ENCODE results near the gene JMJD1C. TPM values are rescaled to one million over a fixed set of nuclear protein-coding genes. Genes with fewer than 3 reads are reported as not detected.

The JMJD1C gene
- total RNA-seq, 4 donors from 2014 or later: 92.0 to 153 (median 124) TPM

DNA sequence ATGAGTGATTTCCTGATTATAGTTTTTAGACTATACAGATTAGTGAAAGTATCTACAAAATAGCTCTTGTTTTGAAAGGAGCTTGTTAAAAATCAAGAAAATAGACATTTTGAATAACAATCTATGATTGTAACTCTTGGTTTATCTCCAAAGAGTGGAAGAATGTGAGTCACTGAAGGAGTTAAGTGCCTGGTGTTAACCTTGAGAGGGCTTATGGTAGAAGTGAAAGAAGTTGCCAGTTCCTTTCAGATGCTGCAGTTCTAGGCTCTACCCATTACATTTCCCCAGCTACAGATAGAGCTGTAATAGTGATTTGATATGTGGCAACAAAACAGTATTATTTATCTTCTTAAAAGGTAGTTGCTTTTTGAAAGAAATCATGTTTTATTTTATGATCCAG lies 320.0 kb downstream of the JMJD1C start:
- Histone ChIP-seq H3K36me3 (peaks cover 0 to 5% (median 0%) of the 10 kb centered on the region in 3 donors), H3K27me3 (no peaks in the 10 kb centered on the region), H3K27ac (no peak overlapping the region), H3K4me1 (no peaks in the 10 kb centered on the region), H3K9me3 (no peaks in the 10 kb centered on the region), H3K4me3 (no peak overlapping the region)
- TF ChIP-seq POLR2A (IDR thresholded peaks at IDR 0.05): no peak
- TF ChIP-seq, protein P1, sequence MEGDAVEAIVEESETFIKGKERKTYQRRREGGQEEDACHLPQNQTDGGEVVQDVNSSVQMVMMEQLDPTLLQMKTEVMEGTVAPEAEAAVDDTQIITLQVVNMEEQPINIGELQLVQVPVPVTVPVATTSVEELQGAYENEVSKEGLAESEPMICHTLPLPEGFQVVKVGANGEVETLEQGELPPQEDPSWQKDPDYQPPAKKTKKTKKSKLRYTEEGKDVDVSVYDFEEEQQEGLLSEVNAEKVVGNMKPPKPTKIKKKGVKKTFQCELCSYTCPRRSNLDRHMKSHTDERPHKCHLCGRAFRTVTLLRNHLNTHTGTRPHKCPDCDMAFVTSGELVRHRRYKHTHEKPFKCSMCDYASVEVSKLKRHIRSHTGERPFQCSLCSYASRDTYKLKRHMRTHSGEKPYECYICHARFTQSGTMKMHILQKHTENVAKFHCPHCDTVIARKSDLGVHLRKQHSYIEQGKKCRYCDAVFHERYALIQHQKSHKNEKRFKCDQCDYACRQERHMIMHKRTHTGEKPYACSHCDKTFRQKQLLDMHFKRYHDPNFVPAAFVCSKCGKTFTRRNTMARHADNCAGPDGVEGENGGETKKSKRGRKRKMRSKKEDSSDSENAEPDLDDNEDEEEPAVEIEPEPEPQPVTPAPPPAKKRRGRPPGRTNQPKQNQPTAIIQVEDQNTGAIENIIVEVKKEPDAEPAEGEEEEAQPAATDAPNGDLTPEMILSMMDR (IDR thresholded peaks at IDR 0.05): no peak
- no peak for DNase-seq

GRCh38 chr10:63143987-63144386 lies 321.8 kb downstream of the JMJD1C start:
- no peaks in the 10 kb centered on the region for H3K9me3 ChIP-seq
- no peak overlapping the region for H3K4me3 ChIP-seq
- DNase-seq: no peak
- H3K4me1 ChIP-seq: no peaks in the 10 kb centered on the region
- no peak overlapping the region for H3K27ac ChIP-seq
- no peak for TF ChIP-seq POLR2A (IDR thresholded peaks at IDR 0.05)
- TF ChIP-seq, protein P1 (IDR thresholded peaks at IDR 0.05): no peak
- H3K27me3 ChIP-seq: no peaks in the 10 kb centered on the region
- H3K36me3 ChIP-seq: no peaks in the 10 kb centered on the region

DNA sequence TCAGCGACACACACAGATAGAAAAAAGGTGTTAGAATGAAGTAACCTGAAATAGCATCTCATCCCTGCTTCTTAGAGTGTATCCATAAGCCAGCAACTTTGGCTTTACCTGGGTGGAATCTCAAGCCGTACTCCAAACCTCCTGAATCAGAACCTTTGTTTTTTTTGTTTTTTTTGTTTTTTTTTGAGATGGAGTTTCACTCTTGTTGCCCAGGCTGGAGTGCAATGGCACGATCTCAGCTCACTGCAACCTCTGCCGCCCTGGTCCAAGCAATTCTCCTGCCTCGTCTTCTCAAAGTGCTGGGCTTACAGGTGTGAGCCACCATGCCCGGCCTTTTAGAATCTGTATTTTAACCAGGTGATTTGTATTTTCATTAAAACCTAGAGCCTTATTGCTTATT lies 323.6 kb downstream of the JMJD1C start:
- no peak for TF ChIP-seq POLR2A (IDR thresholded peaks at IDR 0.05)
- TF ChIP-seq, protein P1 (IDR thresholded peaks at IDR 0.05): no peak
- no peaks in the 10 kb centered on the region for H3K36me3 ChIP-seq
- peaks cover 0 to 4% (median 0%) of the 10 kb centered on the region in 4 donors for H3K4me1 ChIP-seq
- DNase-seq: no peak
- H3K27me3 ChIP-seq: no peaks in the 10 kb centered on the region
- H3K27ac ChIP-seq: no peak overlapping the region
- no peaks in the 10 kb centered on the region for H3K9me3 ChIP-seq
- H3K4me3 ChIP-seq: no peak overlapping the region

DNA sequence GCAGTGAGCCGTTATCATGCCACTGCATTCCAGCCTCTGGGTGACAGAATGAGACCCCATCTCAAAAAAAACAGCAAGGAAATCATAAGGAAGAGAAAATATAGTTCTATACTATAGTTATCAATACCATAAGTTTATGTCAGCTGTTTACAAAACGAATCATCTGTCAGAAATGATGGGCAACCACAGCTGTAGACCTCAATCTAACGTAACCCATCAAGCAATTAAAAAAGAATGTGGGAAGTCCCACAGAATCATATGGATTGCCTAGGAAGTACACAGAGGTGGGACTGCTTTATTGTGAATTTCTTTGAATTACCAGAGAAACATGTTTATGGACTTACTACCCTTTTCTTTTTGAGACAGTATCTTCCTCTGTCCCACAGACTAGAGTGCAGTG lies 325.7 kb downstream of the JMJD1C start:
- no peaks in the 10 kb centered on the region for H3K9me3 ChIP-seq
- TF ChIP-seq POLR2A (IDR thresholded peaks at IDR 0.05): no peak
- TF ChIP-seq, protein P1 (IDR thresholded peaks at IDR 0.05): no peak
- H3K27ac ChIP-seq: no peak overlapping the region
- no peaks in the 10 kb centered on the region for H3K27me3 ChIP-seq
- no peak overlapping the region for H3K4me3 ChIP-seq
- no peaks in the 10 kb centered on the region for H3K36me3 ChIP-seq
- no peak for DNase-seq
- peaks cover 0 to 16% (median 5%) of the 10 kb centered on the region in 4 donors for H3K4me1 ChIP-seq

- TF ChIP-seq POLR2A (IDR thresholded peaks at IDR 0.05): no peak
- TF ChIP-seq, protein P1 (IDR thresholded peaks at IDR 0.05): no peak
- H3K36me3 ChIP-seq: no peaks in the 10 kb centered on the region
- peaks cover 0 to 4% (median 0%) of the 10 kb centered on the region in 4 donors for H3K9me3 ChIP-seq
- H3K4me3 ChIP-seq: no peak overlapping the region
- no peak for DNase-seq
- H3K27ac ChIP-seq: no peak overlapping the region
- peaks cover 0 to 27% (median 9%) of the 10 kb centered on the region in 4 donors for H3K4me1 ChIP-seq
- no peaks in the 10 kb centered on the region for H3K27me3 ChIP-seq
These were observed 328.5 kb downstream of the JMJD1C start for GRCh38 chr10:63137306-63137705.
